Activated CD4-positive, alpha-beta T cell treated with anti-CD3 and anti-CD28 coated beads for 1 hour (primary cell): ENCODE data around the gene CD200R1.
A peak's percentile ranks its signal among the peaks of the same experiment; 100 is the strongest.

Experiments used
- DNase-seq: peaks from one replicate; pipeline ENCODE4 v3.0.0-alpha.2; 2020

CD200R1 gene

GRCh38 chr3:112974894-112975293 lies at the start of gene CD200R1:
CD200R1 (minus strand) TSS chr3:112975103; CDS start chr3:112974857, 246 bp downstream.
- DNase-seq = no peak

- no peak for DNase-seq
Measured at GRCh38 chr3:113021471-113021870, 46.6 kb upstream of the CD200R1 start.

- peak; percentile 71 for DNase-seq
Measured at GRCh38 chr3:113019182-113020137, 44.6 kb upstream of the CD200R1 start.

- no peak for DNase-seq
Measured at GRCh38 chr3:113018536-113019181, 43.8 kb upstream of the CD200R1 start.

- DNase-seq = no peak
Measured at GRCh38 chr3:113013593-113013992, 38.7 kb upstream of the CD200R1 start.

GRCh38 chr3:113008117-113008516 lies 33.2 kb upstream of the CD200R1 start:
- no peak for DNase-seq

- DNase-seq = no peak
Measured at GRCh38 chr3:113006359-113007056, 31.6 kb upstream of the CD200R1 start.

GRCh38 chr3:113005611-113006010 lies 30.7 kb upstream of the CD200R1 start:
- no peak for DNase-seq

- peak; percentile 32 for DNase-seq
Measured at GRCh38 chr3:113002679-113003078, 27.8 kb upstream of the CD200R1 start.

GRCh38 chr3:113002037-113002436 lies 27.1 kb upstream of the CD200R1 start:
- no peak for DNase-seq

- no peak for DNase-seq
Measured at GRCh38 chr3:113000691-113001090, 25.8 kb upstream of the CD200R1 start.

- no peak for DNase-seq
Measured at GRCh38 chr3:112995800-112996199, 20.9 kb upstream of the CD200R1 start.

- DNase-seq = peak; percentile 72
Measured at GRCh38 chr3:112990672-112991602, 16.0 kb upstream of the CD200R1 start, which contains the start of gene GTPBP8. GTPBP8 (plus strand) TSS chr3:112990984; CDS start chr3:112991000, 16 bp downstream.

- DNase-seq = no peak
Measured at GRCh38 chr3:112987710-112988334, 12.9 kb upstream of the CD200R1 start.

- DNase-seq = peak; percentile 23
Measured at GRCh38 chr3:112984485-112984884, 9.6 kb upstream of the CD200R1 start.

GRCh38 chr3:112982710-112983109 lies 7.8 kb upstream of the CD200R1 start:
- DNase-seq = no peak

- no peak for DNase-seq
Measured at GRCh38 chr3:112980080-112980479, 5.2 kb upstream of the CD200R1 start.

- DNase-seq = no peak
Measured at GRCh38 chr3:112979244-112979832, 4.4 kb upstream of the CD200R1 start.

- DNase-seq = no peak
Measured at GRCh38 chr3:112976953-112977352, 2.0 kb upstream of the CD200R1 start.

- DNase-seq = no peak
Measured at GRCh38 chr3:112976001-112976400, 1.1 kb upstream of the CD200R1 start.

GRCh38 chr3:112974178-112974517 lies 755 bp downstream of the CD200R1 start:
- no peak for DNase-seq
